ENCODE data around the gene MSH5.

DNA sequence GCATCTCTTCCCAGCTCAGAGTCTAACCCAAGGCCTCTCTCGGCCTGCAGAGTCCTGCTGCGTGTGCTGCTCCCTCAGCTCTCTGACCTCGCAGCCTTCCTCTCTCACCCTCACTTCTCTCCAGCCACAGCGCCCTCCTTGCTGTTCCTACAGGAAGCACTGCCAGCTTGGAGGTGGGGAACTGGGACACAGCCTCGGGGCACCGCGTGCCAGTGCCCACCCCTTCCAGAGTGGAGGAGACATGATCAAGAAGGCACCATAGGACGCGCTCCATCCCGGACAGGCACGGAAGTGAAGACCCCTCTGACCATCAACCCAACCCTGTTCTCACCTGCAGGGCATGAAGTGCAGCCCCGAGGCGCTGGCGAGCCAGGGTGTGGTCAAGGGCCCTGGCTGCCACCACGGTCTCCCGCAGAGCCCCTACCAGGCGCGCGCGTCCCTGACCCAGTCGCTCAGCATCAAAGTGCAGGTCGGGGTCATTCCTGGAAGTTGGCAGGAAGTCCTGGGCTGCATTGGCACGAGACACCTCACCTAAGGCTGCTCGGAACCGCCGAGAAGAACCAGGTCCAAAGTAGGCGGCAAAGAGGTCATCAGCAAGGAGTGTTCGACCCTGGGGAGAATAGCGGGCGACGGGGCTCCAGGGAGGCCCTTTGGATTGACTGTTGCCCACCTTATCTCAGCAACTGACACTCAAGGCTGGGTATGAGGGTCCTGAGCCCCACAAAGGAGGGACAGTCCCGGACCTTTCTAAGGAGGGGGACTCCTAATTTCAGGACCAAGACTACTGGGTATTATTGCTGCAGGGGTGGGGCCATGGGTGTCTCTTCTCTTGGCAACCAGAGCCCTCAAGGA is 36.1 kb downstream of the MSH5 start:
- no peak for TF ChIP-seq POLR2AphosphoS5 (IDR thresholded peaks at IDR 0.05; ENCODE audit: low read depth)
- TF ChIP-seq CTCF (conservative IDR thresholded peaks at IDR 0.05; ENCODE audit: low read depth in 2 of 2) = no peak
- TF ChIP-seq EZH2 (IDR thresholded peaks at IDR 0.05; ENCODE audit: low read depth, unreplicated experiment) = no peak
- TF ChIP-seq EZH2phosphoT487 (IDR thresholded peaks at IDR 0.05; ENCODE audit: unreplicated experiment) = no peak
